Testis (tissue), 2 donors: ENCODE measurements around the gene FXN.

ENCODE experiments used
- CTCF ChIP-seq, 3 experiments: fragments of 450-650 bp in 2 of 3; fragments of 200-600 bp in 1 of 3; sonication (generic) in 1 of 3; IDR thresholded peaks; one replicate each; pipeline ENCODE4 v1.5.1; 2016 to 2019; ENCODE audit warnings: antibody characterized with exemption in 3 of 3, mild to moderate bottlenecking in 2 of 3, moderate library complexity in 1 of 3
- POLR2A ChIP-seq: fragments of 450-650 bp; IDR thresholded peaks from one replicate; pipeline ENCODE4 v1.6.1; 2017; ENCODE audit warnings: antibody characterized with exemption, mild to moderate bottlenecking, moderate library complexity

DNA sequence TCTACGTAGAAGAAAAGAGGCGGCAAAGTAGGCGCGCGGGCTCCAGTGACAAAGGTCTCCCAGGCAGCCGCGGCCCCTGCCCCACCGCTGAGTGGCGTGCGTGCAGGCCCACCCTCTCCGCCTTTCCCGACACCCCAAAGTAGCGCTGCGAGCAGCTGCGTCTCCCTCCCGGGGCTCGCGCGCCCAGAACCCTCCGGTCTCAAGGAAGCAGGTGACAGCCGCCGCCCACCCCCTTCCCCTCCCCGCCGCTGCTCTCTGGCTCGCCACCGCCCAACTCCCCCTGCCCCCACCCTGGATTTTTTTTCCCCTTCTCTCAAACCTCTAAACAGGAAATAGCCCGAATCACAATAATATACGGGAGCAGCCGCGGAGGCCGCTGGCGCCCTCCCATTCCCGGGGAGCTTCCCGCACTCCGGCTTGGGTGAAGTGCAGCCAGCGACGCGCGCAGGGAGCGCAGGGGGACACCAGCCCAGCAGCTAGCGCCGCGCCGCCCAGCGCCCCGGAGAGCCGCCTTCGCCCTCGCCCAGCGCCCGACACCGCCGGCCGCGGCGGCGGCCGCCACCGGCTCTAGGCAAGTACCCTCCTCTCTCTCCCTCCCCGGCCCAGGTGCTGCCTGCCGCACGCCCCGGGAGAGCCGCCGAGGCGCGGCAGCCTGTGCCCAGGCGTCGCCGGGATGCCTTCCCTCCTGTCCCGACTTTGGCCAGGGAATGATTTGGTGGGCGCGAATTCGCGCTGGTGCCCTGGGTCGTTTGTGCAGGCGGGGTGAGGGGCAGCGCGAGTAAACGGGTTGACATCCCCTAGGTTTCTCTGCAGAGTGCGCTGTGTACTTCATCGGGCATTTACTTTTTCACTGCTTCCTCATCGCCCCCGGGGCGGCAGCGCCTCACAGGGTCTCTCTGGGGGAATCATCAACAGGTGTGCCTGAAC lies 85.9 kb downstream of the FXN start:
- no peak for TF ChIP-seq CTCF (IDR thresholded peaks at IDR 0.05)
- TF ChIP-seq POLR2A, result no peak
